HepG2 (cell line): ENCODE results near the gene CAPN9. TPM values are rescaled to one million over a fixed set of nuclear protein-coding genes. Genes with fewer than 3 reads are reported as not detected.

Experiments
- ATF2 ChIP-seq: sonication (generic); formaldehyde crosslinking; IDR thresholded peaks from 2 replicates; pipeline ENCODE4 v1.4.0; 2020; ENCODE audit warnings: missing genetic modification reagents
- HOMEZ ChIP-seq: IDR thresholded peaks from 2 replicates; pipeline ENCODE4 v1.6.1; 2016; ENCODE audit warnings: low read depth
- HOXA3 ChIP-seq: sonication (generic); formaldehyde crosslinking; IDR thresholded peaks from 2 replicates; pipeline ENCODE4 v1.5.0; 2020; ENCODE audit warnings: missing genetic modification reagents
- MAZ ChIP-seq, 2 experiments: sonication (generic) in 1 of 2; formaldehyde crosslinking in 1 of 2; IDR thresholded peaks; 2 replicates each; pipeline versions ENCODE4 v1.5.0 to v1.6.1; 2012 to 2020; ENCODE audit warnings: low read depth in 2 of 2, mild to moderate bottlenecking in 2 of 2, borderline replicate concordance in 1 of 2, improper control_type of control experiment in 1 of 2, low read length in 1 of 2, missing genetic modification reagents in 1 of 2, moderate library complexity in 1 of 2
- NCOR1 ChIP-seq: fragments of 200-600 bp; sonication (generic); IDR thresholded peaks from 2 replicates; pipeline ENCODE4 v1.7.0; 2017; ENCODE audit warnings: antibody characterized with exemption, low read length, borderline replicate concordance
- NFYB ChIP-seq: sonication (generic); formaldehyde crosslinking; IDR thresholded peaks from 2 replicates; pipeline ENCODE4 v1.4.0; 2020; ENCODE audit warnings: missing genetic modification reagents
- NFYC ChIP-seq: IDR thresholded peaks from 2 replicates; pipeline ENCODE4 v1.6.1; 2016; ENCODE audit warnings: missing genetic modification reagents, missing compliant biosample characterization
- PBX2 ChIP-seq: IDR thresholded peaks from 2 replicates; pipeline ENCODE4 v1.6.1; 2016; ENCODE audit warnings: control low read depth
- POLR2A ChIP-seq, 2 experiments: IDR thresholded peaks; 2 replicates each; pipeline ENCODE4 v1.6.1; 2011; ENCODE audit warnings: low read depth in 2 of 2, low read length in 2 of 2, mild to moderate bottlenecking in 1 of 2, moderate library complexity in 1 of 2; ENCODE audit not compliant: insufficient read depth in 1 of 2
- RCOR2 ChIP-seq: IDR thresholded peaks from 2 replicates; pipeline ENCODE4 v1.6.1; 2016; ENCODE audit warnings: missing biosample characterization, missing genetic modification reagents
- ZBTB14 ChIP-seq: sonication (generic); formaldehyde crosslinking; IDR thresholded peaks from 2 replicates; pipeline ENCODE4 v1.4.0; 2020; ENCODE audit warnings: missing genetic modification reagents
- ZBTB34 ChIP-seq: sonication (generic); formaldehyde crosslinking; IDR thresholded peaks from 2 replicates; pipeline ENCODE4 v1.8.0; 2022; ENCODE audit warnings: mild to moderate bottlenecking, missing genetic modification reagents
- ZNF160 ChIP-seq: sonication (generic); formaldehyde crosslinking; IDR thresholded peaks from 2 replicates; pipeline ENCODE4 v1.8.0; 2022; ENCODE audit warnings: mild to moderate bottlenecking, inconsistent platforms, missing genetic modification reagents
- ZNF24 ChIP-seq: fragments of 450-650 bp; IDR thresholded peaks from 2 replicates; pipeline ENCODE4 v1.6.1; 2017; ENCODE audit warnings: antibody characterized with exemption, mild to moderate bottlenecking
- ZNF251 ChIP-seq: sonication (generic); formaldehyde crosslinking; IDR thresholded peaks from 2 replicates; pipeline ENCODE4 v1.9.0; 2021; ENCODE audit warnings: mild to moderate bottlenecking, missing genetic modification reagents
- ZNF574 ChIP-seq: sonication (generic); formaldehyde crosslinking; IDR thresholded peaks from 2 replicates; pipeline ENCODE4 v1.4.0; 2020; ENCODE audit warnings: missing genetic modification reagents
- ZNF784 ChIP-seq: sonication (generic); formaldehyde crosslinking; IDR thresholded peaks from 2 replicates; pipeline ENCODE4 v1.5.1; 2020; ENCODE audit warnings: missing genetic modification reagents, mild to moderate bottlenecking, borderline replicate concordance
- ZZZ3 ChIP-seq: sonication (generic); formaldehyde crosslinking; IDR thresholded peaks from 2 replicates; pipeline ENCODE4 v1.4.0; 2020; ENCODE audit warnings: missing genetic modification reagents, mild to moderate bottlenecking, borderline replicate concordance
- polyA plus RNA-seq, 8 experiments: library from polyadenylated mRNA; depleted of rRNA in 3 of 8; stranded (reverse) in 7 of 8; unstranded in 1 of 8; fragments of >200 nt; fragmentation: Illumina TruSeq in 4 of 8; extraction: Trizol in 4 of 8; gene quantifications; 2 replicates each; pipeline versions ENCODE4 v1.2.1 to v1.2.3, GENCODE V29; 2011 to 2016; ENCODE audit warnings: low read depth in 4 of 8, missing spikeins in 1 of 8, mixed read lengths in 1 of 8; ENCODE audit not compliant: insufficient read depth in 1 of 8
- total RNA-seq, 5 experiments: library from RNA; depleted of rRNA; stranded (reverse); fragments of >200 nt; fragmentation: Illumina TruSeq; extraction: Trizol; gene quantifications; 2 replicates each; pipeline ENCODE4 v1.2.3, GENCODE V29; 2016; ENCODE audit warnings: low read depth in 1 of 5

Gene CAPN9
- total and polyA plus RNA-seq, 2 of the 13 experiments (the other 11 are each of a cell fraction or from before 2014, with no cell fraction given): 0.04 to 0.31 TPM

GRCh38 chr1:230702934-230703678 lies 44.1 kb upstream of the CAPN9 start (continued):
- peak; percentile 93 for TF ChIP-seq ATF2 (CRISPR knock-in tag)
- peak; percentile 89 for TF ChIP-seq RCOR2 (CRISPR knock-in tag)
- TF ChIP-seq HOMEZ (CRISPR knock-in tag): peak; percentile 61; the same call in 1 of the 2 replicates
- TF ChIP-seq ZBTB34 (CRISPR knock-in tag): peak; percentile 96
- peak; percentile 92 for TF ChIP-seq ZNF574
- peak; percentile 66 for TF ChIP-seq NFYC (CRISPR knock-in tag)
- TF ChIP-seq ZNF24: 0 out of 2 replicates have a peak, but pooled peaks have one; percentile 19
- TF ChIP-seq ZBTB14 (CRISPR knock-in tag): no peak
- peak; percentile 71; the same call in 1 of the 2 replicates for TF ChIP-seq NCOR1
- TF ChIP-seq ZNF784 (CRISPR knock-in tag): peak; percentile 87; the same call in 1 of the 2 replicates
- TF ChIP-seq MAZ (IDR thresholded peaks at IDR 0.05; ENCODE audit: borderline replicate concordance, low read depth, low read length): no peak
- TF ChIP-seq MAZ (CRISPR knock-in tag; IDR thresholded peaks at IDR 0.05; ENCODE audit: low read depth): no peak; the same call in 1 of the 2 replicates
- TF ChIP-seq POLR2A (IDR thresholded peaks at IDR 0.05; ENCODE audit: insufficient read depth in 1 of 2, low read depth in 2 of 2, low read length in 2 of 2): no peak; a peak in 1 of 4 replicates
- peak; percentile 64; the same call in 1 of the 2 replicates for TF ChIP-seq ZNF251 (CRISPR knock-in tag)
- peak; percentile 52; the same call in 1 of the 2 replicates for TF ChIP-seq NFYB
- TF ChIP-seq PBX2 (CRISPR knock-in tag): no peak
- TF ChIP-seq HOXA3 (CRISPR knock-in tag): peak; percentile 96
- peak; percentile 81; the same call in 1 of the 2 replicates for TF ChIP-seq ZZZ3 (CRISPR knock-in tag)
- peak; percentile 34; the same call in 1 of the 2 replicates for TF ChIP-seq ZNF160 (CRISPR knock-in tag)
